Liver (tissue), 9 donors: ENCODE results near the gene RPS2. TPM values are rescaled to one million over a fixed set of nuclear protein-coding genes. Genes with fewer than 3 reads are reported as not detected.

Experiments
- DNase-seq: peaks from one replicate; pipeline ENCODE4 v3.0.0-alpha.2; 2017; ENCODE audit warnings: low spot score
- H3K27ac ChIP-seq, 2 donors: one replicate each; pipeline ENCODE4 v1.7.0; 2013; ENCODE audit warnings: inconsistent platforms in 2 of 2, low read length in 2 of 2, control low read depth in 1 of 2, low read depth in 1 of 2, mild to moderate bottlenecking in 1 of 2
- H3K27me3 ChIP-seq, 4 donors: one replicate each; pipeline versions ENCODE4 v1.6.1 to v1.7.0; 2013; ENCODE audit warnings: low read length in 3 of 4, inconsistent platforms in 1 of 4, mild to moderate bottlenecking in 1 of 4, moderate library complexity in 1 of 4; ENCODE audit not compliant: control insufficient read depth in 4 of 4, insufficient read depth in 4 of 4
- H3K36me3 ChIP-seq, 4 donors: one replicate each; pipeline versions ENCODE4 v1.6.1 to v1.7.0; 2013; ENCODE audit warnings: low read length in 3 of 4, mild to moderate bottlenecking in 3 of 4, low read depth in 1 of 4, moderate library complexity in 1 of 4; ENCODE audit not compliant: control insufficient read depth in 4 of 4, insufficient read depth in 3 of 4
- H3K4me1 ChIP-seq, 4 donors: one replicate each; pipeline versions ENCODE4 v1.6.1 to v1.7.0; 2013; ENCODE audit warnings: low read length in 3 of 4, mild to moderate bottlenecking in 3 of 4, moderate library complexity in 1 of 4; ENCODE audit not compliant: control insufficient read depth in 4 of 4, insufficient read depth in 4 of 4
- H3K4me3 ChIP-seq, 3 donors: one replicate each; pipeline versions ENCODE4 v1.6.1 to v1.7.0; 2013; ENCODE audit warnings: low read length in 3 of 3, control low read depth in 1 of 3, low read depth in 1 of 3, mild to moderate bottlenecking in 1 of 3
- H3K9ac ChIP-seq, 2 donors: one replicate each; pipeline ENCODE4 v1.7.0; 2013; ENCODE audit warnings: low read length in 2 of 2, mild to moderate bottlenecking in 2 of 2, moderate library complexity in 2 of 2, control low read depth in 1 of 2, low read depth in 1 of 2
- H3K9me3 ChIP-seq, 4 donors: one replicate each; pipeline versions ENCODE4 v1.6.1 to v1.7.0; 2013; ENCODE audit warnings: low read length in 3 of 4; ENCODE audit not compliant: control insufficient read depth in 4 of 4
- EGR1 ChIP-seq, 2 donors: IDR thresholded peaks; 2 replicates each; pipeline ENCODE4 v1.6.1; 2016 to 2018; ENCODE audit warnings: antibody characterized with exemption in 2 of 2, low read depth in 2 of 2
- FOXA1 ChIP-seq: IDR thresholded peaks from 2 replicates; pipeline ENCODE4 v1.6.1; 2016; ENCODE audit warnings: antibody characterized with exemption
- FOXA2 ChIP-seq: IDR thresholded peaks from 2 replicates; pipeline ENCODE4 v1.6.1; 2016; ENCODE audit warnings: antibody characterized with exemption
- GABPA ChIP-seq, 2 donors: IDR thresholded peaks in 1 of 2; conservative IDR thresholded peaks in 1 of 2; 2 replicates each; pipeline ENCODE4 v1.6.1; 2016; ENCODE audit warnings: antibody characterized with exemption in 2 of 2, mild to moderate bottlenecking in 1 of 2, moderate library complexity in 1 of 2
- HNF4A ChIP-seq, 2 donors: conservative IDR thresholded peaks; 2 replicates each; pipeline ENCODE4 v1.6.1; 2016; ENCODE audit warnings: antibody characterized with exemption in 2 of 2, mild to moderate bottlenecking in 2 of 2
- HNF4G ChIP-seq: IDR thresholded peaks from 2 replicates; pipeline ENCODE4 v1.6.1; 2016; ENCODE audit warnings: antibody characterized with exemption
- JUND ChIP-seq, 2 donors: IDR thresholded peaks; 2 replicates each; pipeline ENCODE4 v1.6.1; 2016; ENCODE audit warnings: antibody characterized with exemption in 2 of 2
- NR2F2 ChIP-seq: IDR thresholded peaks from 2 replicates; pipeline ENCODE4 v1.6.1; 2016; ENCODE audit warnings: antibody characterized with exemption
- RAD21 ChIP-seq, 2 donors: IDR thresholded peaks; 2 replicates each; pipeline ENCODE4 v1.6.1; 2016; ENCODE audit warnings: antibody characterized with exemption in 2 of 2, mild to moderate bottlenecking in 2 of 2
- RXRA ChIP-seq, 2 donors: IDR thresholded peaks; 2 replicates each; pipeline ENCODE4 v1.6.1; 2017 to 2018; ENCODE audit warnings: antibody characterized with exemption in 2 of 2, mild to moderate bottlenecking in 1 of 2
- SP1 ChIP-seq: IDR thresholded peaks from 2 replicates; pipeline ENCODE4 v1.6.1; 2018; ENCODE audit warnings: antibody characterized with exemption, mild to moderate bottlenecking
- TAF1 ChIP-seq: conservative IDR thresholded peaks from 2 replicates; pipeline ENCODE4 v1.6.1; 2016; ENCODE audit warnings: antibody characterized with exemption, mild to moderate bottlenecking
- YY1 ChIP-seq: IDR thresholded peaks from 2 replicates; pipeline ENCODE4 v1.6.1; 2016; ENCODE audit warnings: antibody characterized with exemption, mild to moderate bottlenecking
- WGBS: extraction: QIAGEN DNeasy Blood & Tissue Kit; methylation state at CpG from one replicate; pipeline ENCODE4 v1.1.7; 2013; 5-methylcytosine and 5-hydroxymethylcytosine counted together
- polyA plus RNA-seq, 2 donors: library from polyadenylated mRNA; stranded (reverse) in 1 of 2; unstranded in 1 of 2; fragments of 200-250 nt in 1 of 2; fragments of >200 nt in 1 of 2; fragmentation: Nextera tagmentation in 1 of 2; extraction: Ambion mirVana in 1 of 2; gene quantifications; one replicate each; pipeline versions ENCODE4 v1.2.1 to v1.2.3, GENCODE V29; 2013 to 2015
- total RNA-seq, 2 donors: library from RNA; depleted of rRNA; stranded (reverse); fragments of >200 nt; gene quantifications; one replicate each; pipeline ENCODE4 v1.2.3, GENCODE V29; 2014
- TF ChIP-seq, protein P1 (sequence below): IDR thresholded peaks from 2 replicates; pipeline ENCODE4 v1.6.1; 2016; ENCODE audit warnings: antibody characterized with exemption
- TF ChIP-seq, protein P2 (sequence below): IDR thresholded peaks from 2 replicates; pipeline ENCODE4 v1.6.1; 2016; ENCODE audit warnings: antibody characterized with exemption
- TF ChIP-seq, protein P3 (sequence below): IDR thresholded peaks from 2 replicates; pipeline ENCODE4 v1.6.1; 2016; ENCODE audit warnings: antibody characterized with exemption, mild to moderate bottlenecking
- TF ChIP-seq, protein P4 (sequence below): IDR thresholded peaks from 2 replicates; pipeline ENCODE4 v1.6.1; 2016; ENCODE audit warnings: antibody characterized with exemption
- TF ChIP-seq, protein P5 (sequence below): fragments of 150-350 bp; IDR thresholded peaks from 2 replicates; pipeline ENCODE4 v1.5.1; 2017; ENCODE audit warnings: improper control_type of control experiment, low read depth, low read length; ENCODE audit not compliant: missing input control
- donor health status: healthy.
- donor health status: healthy.
- donor health status: healthy.
- donor health status: healthy.
- donor health status: healthy.

RPS2 gene
- total and polyA plus RNA-seq, 4 donors: 524 to 1,440 (median 940) TPM

DNA sequence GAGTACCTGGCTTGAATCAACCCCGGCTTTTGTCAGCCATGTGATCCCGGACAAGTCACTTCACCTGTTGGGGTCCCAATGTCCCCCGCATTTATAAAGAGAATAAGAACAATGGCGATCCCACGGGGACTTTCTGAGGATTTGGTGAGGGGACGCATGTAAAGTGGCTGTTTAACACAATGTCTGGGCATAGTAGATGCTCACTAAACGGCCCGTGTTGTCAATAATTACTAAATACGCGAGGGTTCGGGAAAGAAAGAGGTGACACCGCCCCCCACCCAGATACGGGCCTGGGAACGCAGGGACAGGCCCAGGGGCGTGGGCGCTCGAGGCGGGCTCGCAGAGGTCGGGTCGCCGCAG, 26.9 kb upstream of the RPS2 start:
- Histone ChIP-seq H3K27me3 (peaks cover 0 to 9% (median 4%) of the 10 kb centered on the region in 4 donors), H3K27ac (peak overlapping the region in 1 of 2 donors; percentile 35), H3K36me3 (peaks cover 0 to 5% (median under 1%) of the 10 kb centered on the region in 4 donors), H3K9ac (no peak overlapping the region), H3K4me1 (peaks cover 2 to 31% (median 17%) of the 10 kb centered on the region in 4 donors), H3K9me3 (no peaks in the 10 kb centered on the region), H3K4me3 (peak overlapping the region in 2 of 3 donors; percentile 2 to 35)
- TF ChIP-seq JUND (IDR thresholded peaks at IDR 0.05) (no peak), YY1 (no peak), TAF1 (no peak), HNF4G (no peak), RAD21 (IDR thresholded peaks at IDR 0.05) (no peak), RXRA (IDR thresholded peaks at IDR 0.05) (no peak), EGR1 (IDR thresholded peaks at IDR 0.05; ENCODE audit: low read depth in 2 of 2) (no peak), HNF4A (conservative IDR thresholded peaks at IDR 0.05) (no peak), NR2F2 (no peak), FOXA2 (no peak), GABPA (IDR thresholded peaks at IDR 0.05 in 1 of 2, conservative IDR thresholded peaks at IDR 0.05 in 1 of 2) (no peak), SP1 (no peak)
- TF ChIP-seq, protein P1, sequence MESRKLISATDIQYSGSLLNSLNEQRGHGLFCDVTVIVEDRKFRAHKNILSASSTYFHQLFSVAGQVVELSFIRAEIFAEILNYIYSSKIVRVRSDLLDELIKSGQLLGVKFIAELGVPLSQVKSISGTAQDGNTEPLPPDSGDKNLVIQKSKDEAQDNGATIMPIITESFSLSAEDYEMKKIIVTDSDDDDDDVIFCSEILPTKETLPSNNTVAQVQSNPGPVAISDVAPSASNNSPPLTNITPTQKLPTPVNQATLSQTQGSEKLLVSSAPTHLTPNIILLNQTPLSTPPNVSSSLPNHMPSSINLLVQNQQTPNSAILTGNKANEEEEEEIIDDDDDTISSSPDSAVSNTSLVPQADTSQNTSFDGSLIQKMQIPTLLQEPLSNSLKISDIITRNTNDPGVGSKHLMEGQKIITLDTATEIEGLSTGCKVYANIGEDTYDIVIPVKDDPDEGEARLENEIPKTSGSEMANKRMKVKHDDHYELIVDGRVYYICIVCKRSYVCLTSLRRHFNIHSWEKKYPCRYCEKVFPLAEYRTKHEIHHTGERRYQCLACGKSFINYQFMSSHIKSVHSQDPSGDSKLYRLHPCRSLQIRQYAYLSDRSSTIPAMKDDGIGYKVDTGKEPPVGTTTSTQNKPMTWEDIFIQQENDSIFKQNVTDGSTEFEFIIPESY: no peak
- TF ChIP-seq, protein P2, sequence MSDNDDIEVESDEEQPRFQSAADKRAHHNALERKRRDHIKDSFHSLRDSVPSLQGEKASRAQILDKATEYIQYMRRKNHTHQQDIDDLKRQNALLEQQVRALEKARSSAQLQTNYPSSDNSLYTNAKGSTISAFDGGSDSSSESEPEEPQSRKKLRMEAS: no peak
- TF ChIP-seq, protein P3, sequence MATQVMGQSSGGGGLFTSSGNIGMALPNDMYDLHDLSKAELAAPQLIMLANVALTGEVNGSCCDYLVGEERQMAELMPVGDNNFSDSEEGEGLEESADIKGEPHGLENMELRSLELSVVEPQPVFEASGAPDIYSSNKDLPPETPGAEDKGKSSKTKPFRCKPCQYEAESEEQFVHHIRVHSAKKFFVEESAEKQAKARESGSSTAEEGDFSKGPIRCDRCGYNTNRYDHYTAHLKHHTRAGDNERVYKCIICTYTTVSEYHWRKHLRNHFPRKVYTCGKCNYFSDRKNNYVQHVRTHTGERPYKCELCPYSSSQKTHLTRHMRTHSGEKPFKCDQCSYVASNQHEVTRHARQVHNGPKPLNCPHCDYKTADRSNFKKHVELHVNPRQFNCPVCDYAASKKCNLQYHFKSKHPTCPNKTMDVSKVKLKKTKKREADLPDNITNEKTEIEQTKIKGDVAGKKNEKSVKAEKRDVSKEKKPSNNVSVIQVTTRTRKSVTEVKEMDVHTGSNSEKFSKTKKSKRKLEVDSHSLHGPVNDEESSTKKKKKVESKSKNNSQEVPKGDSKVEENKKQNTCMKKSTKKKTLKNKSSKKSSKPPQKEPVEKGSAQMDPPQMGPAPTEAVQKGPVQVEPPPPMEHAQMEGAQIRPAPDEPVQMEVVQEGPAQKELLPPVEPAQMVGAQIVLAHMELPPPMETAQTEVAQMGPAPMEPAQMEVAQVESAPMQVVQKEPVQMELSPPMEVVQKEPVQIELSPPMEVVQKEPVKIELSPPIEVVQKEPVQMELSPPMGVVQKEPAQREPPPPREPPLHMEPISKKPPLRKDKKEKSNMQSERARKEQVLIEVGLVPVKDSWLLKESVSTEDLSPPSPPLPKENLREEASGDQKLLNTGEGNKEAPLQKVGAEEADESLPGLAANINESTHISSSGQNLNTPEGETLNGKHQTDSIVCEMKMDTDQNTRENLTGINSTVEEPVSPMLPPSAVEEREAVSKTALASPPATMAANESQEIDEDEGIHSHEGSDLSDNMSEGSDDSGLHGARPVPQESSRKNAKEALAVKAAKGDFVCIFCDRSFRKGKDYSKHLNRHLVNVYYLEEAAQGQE: no peak
- TF ChIP-seq, protein P4, sequence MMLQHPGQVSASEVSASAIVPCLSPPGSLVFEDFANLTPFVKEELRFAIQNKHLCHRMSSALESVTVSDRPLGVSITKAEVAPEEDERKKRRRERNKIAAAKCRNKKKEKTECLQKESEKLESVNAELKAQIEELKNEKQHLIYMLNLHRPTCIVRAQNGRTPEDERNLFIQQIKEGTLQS: no peak
- no peak for DNase-seq
- 17% methylated on average over 22 of the region's 22 CpGs for WGBS

DNA sequence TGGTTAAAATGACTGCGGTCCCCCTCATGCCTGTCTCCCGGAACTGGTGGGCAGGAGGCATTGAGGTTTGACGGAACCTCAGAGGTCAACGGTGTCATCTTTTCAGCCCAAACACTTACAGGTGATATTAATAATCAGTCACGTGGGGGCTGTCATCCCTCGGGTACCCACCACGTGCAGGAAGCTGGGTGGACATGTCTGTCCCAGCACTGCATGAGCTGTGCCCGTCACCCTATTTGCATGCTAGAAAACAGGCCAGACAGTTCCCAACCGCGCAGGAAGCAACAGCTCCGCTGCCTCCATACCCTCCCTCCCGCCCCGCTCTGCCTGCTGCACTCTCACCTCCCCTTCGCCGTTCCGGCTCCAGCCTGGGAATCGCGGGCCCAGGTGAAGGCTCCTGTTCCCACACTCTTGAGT, 26.5 kb upstream of the RPS2 start:
- peaks cover 2 to 31% (median 17%) of the 10 kb centered on the region in 4 donors for H3K4me1 ChIP-seq
- H3K36me3 ChIP-seq: peaks cover 0 to 9% (median under 1%) of the 10 kb centered on the region in 4 donors
- 17% methylated on average over 18 of the region's 18 CpGs for WGBS
- TF ChIP-seq NR2F2: no peak
- TF ChIP-seq JUND (IDR thresholded peaks at IDR 0.05): no peak
- TF ChIP-seq FOXA1: no peak
- TF ChIP-seq, protein P5, sequence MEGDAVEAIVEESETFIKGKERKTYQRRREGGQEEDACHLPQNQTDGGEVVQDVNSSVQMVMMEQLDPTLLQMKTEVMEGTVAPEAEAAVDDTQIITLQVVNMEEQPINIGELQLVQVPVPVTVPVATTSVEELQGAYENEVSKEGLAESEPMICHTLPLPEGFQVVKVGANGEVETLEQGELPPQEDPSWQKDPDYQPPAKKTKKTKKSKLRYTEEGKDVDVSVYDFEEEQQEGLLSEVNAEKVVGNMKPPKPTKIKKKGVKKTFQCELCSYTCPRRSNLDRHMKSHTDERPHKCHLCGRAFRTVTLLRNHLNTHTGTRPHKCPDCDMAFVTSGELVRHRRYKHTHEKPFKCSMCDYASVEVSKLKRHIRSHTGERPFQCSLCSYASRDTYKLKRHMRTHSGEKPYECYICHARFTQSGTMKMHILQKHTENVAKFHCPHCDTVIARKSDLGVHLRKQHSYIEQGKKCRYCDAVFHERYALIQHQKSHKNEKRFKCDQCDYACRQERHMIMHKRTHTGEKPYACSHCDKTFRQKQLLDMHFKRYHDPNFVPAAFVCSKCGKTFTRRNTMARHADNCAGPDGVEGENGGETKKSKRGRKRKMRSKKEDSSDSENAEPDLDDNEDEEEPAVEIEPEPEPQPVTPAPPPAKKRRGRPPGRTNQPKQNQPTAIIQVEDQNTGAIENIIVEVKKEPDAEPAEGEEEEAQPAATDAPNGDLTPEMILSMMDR: no peak
- TF ChIP-seq GABPA (IDR thresholded peaks at IDR 0.05 in 1 of 2, conservative IDR thresholded peaks at IDR 0.05 in 1 of 2): no peak
- no peak for TF ChIP-seq TAF1
- TF ChIP-seq, protein P2: no peak
- no peak for TF ChIP-seq RXRA (IDR thresholded peaks at IDR 0.05)
- no peak for TF ChIP-seq SP1
- TF ChIP-seq, protein P1: no peak
- no peak for TF ChIP-seq EGR1 (IDR thresholded peaks at IDR 0.05; ENCODE audit: low read depth in 2 of 2)
- TF ChIP-seq HNF4A (conservative IDR thresholded peaks at IDR 0.05): no peak
- no peak for TF ChIP-seq RAD21 (IDR thresholded peaks at IDR 0.05)
- TF ChIP-seq, protein P4: no peak
- no peak for TF ChIP-seq YY1
- TF ChIP-seq FOXA2: no peak
- TF ChIP-seq HNF4G: no peak
- no peak overlapping the region for H3K9ac ChIP-seq
- no peak overlapping the region for H3K27ac ChIP-seq
- peaks cover 0 to 9% (median 4%) of the 10 kb centered on the region in 4 donors for H3K27me3 ChIP-seq
- no peak for DNase-seq
- H3K4me3 ChIP-seq: no peak overlapping the region
- H3K9me3 ChIP-seq: no peaks in the 10 kb centered on the region
